ENCODE results near the gene TREML2. TPM values are rescaled to one million over a fixed set of nuclear protein-coding genes. Genes with fewer than 3 reads are reported as not detected.
"Not testable (repeated sequence)": the region's sequence is repeated elsewhere in the genome, so short reads cannot be mapped to it uniquely, and the experiment has no call there.

TREML2 gene
- total RNA-seq, 1 donor from 2014 or later, result not detected

DNA sequence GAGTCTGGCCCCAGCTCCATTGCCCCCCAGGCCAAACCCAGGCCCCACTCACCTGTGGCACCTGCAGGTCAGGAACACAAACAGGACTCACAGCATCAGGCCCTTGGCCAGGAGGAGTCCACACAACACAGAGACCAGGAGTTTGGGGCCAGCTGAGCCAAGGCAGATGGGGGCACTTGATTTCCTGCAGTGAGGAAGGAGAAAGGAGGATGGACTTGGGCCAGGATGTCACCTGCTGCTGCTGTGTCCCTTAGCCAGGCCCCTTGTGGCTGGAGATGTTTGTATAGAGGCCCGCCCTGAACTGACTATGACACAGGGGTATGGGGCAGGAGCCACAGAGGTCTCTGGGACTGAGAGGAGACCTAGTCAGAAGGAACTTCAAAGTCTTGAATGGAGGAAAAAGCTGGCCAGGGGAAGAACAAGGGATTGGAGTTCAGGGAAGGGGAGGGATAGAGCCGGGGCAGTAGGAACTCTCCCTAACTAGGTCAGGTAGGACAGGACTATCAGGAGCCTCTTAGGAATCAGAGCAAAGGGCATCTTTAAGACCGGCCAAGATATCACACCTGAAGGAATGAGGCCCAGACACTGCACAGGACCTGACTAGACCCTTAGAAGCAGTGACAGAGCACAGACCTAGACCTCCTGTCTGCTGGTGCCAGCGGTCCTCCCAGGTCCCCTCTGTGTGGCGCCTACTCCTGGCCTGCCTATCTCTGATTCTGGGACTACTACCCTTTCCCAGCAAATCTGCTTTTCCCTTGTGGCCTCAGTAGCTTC is 8.8 kb upstream of the TREML2 start:
- DNase-seq (no peak), ATAC-seq (no peak)
- intact Hi-C loops (cut with micrococcal nuclease), result no loop called here

DNA sequence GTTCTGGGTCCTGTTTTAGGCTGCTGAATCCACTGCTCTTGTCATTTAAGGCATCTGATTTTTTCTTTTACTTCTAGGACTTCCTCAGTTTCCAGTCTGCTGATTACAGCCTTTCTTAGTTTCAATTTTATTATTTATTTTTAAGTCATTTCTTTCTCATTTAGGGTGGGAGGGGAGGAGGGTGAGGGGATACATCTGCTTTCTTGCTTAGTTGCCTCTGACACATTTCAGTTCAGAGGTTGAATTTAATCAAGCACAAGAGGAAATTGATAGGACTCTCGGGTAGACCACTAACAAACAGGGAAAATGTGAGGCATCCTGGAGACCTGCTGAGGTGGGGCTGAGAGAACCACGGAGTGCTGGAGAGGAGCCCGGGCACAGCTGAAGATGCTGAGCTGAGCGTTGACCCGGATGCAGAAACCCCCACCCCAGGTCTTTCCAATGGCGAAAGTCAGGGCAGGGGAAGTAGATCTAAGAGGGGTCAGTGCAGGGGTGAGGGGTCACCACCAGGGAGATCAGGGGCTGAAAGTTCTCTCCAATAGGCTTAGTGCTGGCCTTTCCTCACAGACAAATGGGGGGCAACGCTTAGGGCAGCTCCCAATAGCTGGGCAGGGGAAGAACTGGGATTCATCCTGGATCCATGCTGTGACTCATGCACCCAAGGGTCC is 7.6 kb upstream of the TREML2 start:
- DNase-seq (no peak), ATAC-seq (no peak)
- intact Hi-C loops (cut with micrococcal nuclease), result no loop called here

DNA sequence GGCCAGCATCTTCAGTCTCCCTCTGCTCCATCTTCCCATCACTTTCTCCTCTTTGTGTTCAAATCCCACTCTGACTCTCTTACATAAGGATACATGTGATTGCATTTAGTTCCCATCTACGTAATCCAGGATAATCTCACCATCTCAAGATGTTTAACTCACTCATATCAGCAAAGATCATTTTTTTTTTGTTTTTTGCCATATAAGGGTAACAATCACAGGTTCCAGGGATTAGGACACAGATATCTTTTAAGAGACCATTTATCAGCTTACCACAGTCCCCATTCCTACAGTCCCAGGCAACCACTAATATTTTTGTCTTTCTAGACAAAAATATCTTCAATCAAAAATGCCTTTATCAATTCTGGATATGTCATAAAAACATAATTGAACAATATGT is 3.2 kb upstream of the TREML2 start:
- DNase-seq (no peak), ATAC-seq (no peak)
- intact Hi-C loops (cut with micrococcal nuclease), result no loop called here

DNA sequence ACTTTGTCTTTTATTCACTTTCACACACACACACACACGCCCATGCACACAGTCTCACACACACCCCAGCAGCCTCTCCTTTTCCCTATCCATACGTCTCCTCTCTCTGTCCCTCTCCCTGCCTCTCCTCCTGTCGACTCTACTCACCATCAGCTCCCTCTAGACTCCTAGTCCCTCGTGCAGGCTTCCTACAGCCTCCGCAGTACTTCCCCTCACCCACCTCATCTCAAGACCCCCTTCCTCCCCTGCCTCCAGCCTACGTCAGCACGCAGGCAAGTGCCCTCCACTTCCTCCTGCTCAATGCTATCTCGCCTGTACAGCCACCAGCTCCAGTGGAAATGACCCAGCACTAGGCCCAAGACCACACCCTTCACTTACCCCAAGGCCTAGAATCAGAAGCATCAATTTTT is 820 bp upstream of the TREML2 start:
- intact Hi-C loops (cut with micrococcal nuclease), result no loop called here
- DNase-seq, result no peak
- no peak for ATAC-seq

DNA sequence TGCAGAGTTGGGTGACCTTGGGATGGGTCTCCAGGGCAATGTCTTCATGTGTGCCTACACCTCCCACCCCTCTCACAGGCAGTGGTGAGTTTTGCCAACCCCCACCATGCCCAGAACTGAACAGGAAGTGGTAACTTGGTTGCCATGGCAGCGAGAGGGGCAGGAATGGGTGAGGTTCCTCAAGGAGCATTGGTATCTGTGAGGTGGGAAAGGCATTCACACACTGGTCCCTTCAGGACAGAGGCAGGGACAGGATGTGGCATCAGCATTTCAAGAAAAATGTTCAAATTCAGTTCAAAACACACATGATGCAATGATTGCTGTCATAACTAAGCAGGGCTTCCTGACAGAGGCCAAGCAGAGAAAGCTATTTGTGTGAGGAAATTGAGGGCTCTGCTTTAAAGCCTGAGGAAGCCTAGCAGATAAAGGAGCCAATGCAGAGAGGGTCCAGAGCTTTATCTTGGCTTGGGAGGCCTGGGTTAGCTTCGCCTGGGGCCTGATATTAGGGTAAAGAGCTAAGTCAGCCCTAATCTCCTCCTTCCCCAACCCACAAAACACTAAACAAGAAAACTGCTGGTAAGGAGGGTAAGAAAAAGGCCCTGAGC is 551 bp downstream of the TREML2 start:
- ATAC-seq (peak; percentile 48), DNase-seq (no peak)
- intact Hi-C loops (cut with micrococcal nuclease), result no loop called here

DNA sequence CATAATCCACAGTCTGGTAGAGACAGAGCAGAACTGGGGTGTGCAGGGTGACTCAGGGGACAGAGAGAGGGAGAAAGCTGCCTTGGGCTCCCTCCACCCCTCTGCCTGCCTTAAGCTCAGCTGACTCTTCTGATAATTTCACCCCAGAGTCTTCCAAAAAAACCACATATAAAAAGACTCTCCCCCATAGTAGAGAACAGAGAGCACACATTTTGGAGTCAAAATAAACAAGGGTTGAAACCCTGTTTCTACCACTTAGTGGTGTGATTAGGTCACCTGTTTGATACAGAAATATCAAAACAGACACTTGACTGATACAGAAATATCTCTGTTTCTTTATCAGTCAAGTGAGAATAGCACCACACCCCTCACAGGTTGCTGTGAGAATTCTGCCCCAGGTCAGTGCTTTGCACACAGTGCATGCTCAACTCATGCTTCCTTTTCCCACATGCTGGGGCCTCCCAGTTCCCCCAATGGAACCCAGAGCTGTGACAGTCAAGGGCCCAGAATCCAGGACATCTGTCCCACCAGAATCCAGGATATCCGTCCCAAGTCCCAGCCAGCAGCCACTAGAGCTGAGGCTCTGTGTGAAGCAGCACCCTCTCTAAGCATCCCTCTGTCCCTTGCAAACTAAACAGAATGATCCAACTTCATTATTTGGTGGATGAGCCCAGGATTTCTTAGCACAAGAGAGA is 1.2 kb downstream of the TREML2 start:
- intact Hi-C loops (cut with micrococcal nuclease), result no loop called here
- ATAC-seq (peak; percentile 22), DNase-seq (no peak)

DNA sequence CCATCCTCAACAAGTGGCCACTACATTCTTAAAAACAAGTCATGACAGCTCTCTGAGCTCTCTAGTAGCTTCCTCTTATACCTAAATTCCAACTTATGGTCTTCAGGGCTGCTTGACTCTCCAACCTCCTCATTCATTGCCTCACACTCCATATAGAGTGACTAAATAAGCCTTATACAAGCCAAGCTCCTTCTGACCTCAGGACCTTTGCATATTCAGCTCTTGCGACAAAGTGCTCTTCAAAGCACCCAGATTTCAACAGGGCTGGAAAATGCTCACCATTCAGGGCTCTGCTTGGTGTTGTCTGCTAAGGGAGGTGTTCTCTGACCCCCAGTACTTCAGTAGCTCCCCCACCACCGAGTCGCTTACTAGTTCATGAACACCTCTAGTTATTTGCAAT is 3.7 kb downstream of the TREML2 start:
- intact Hi-C loops (cut with micrococcal nuclease), result no loop called here
- no peak for DNase-seq

DNA sequence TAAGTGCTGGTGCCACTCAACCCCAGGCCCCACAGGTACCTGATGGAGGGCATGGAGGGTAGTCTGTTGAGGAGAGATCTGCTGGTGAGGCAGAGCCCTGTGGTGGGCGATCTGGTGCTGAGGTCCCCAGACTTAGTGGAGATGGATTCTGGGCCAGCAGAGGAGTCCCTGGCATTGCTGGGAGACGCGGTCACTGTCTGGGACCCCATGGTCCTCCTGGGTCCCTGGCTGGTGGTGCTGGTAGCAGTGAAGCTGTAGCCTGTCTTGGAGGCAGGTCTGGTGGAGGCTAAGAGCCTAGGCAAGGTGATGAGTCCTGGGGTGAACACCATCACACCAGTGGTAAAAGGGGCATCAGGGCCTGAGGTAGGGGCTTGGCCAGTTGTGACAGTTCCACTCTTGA is 6.6 kb downstream of the TREML2 start:
- DNase-seq, result no peak
- intact Hi-C loops (cut with micrococcal nuclease), result no loop called here
- no peak for ATAC-seq

More for the DNA sequence above, 3.7 kb downstream of the TREML2 start:
- ATAC-seq, result no peak

DNA sequence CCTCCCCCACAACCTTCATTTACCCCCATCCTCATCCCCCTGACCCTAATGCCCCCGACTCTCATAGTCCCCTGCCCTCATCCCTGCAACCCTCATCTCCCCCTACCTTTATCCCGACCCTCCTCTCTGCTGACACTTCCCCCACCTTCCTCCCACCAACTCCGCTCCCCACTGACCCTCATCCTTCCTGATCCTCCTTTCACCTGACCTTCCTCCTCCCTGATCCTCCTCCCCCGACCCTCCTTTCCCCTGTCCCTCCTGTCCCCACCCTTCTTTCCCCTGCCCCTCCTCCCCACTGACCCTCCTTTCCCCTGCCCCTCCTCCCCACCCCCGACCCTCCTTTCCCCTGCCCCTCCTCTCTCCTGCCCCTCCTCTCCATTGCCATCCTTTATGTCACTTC is 7.1 kb downstream of the TREML2 start:
- intact Hi-C loops (cut with micrococcal nuclease), result no loop called here
- no peak for ATAC-seq
- no peak for DNase-seq

DNA sequence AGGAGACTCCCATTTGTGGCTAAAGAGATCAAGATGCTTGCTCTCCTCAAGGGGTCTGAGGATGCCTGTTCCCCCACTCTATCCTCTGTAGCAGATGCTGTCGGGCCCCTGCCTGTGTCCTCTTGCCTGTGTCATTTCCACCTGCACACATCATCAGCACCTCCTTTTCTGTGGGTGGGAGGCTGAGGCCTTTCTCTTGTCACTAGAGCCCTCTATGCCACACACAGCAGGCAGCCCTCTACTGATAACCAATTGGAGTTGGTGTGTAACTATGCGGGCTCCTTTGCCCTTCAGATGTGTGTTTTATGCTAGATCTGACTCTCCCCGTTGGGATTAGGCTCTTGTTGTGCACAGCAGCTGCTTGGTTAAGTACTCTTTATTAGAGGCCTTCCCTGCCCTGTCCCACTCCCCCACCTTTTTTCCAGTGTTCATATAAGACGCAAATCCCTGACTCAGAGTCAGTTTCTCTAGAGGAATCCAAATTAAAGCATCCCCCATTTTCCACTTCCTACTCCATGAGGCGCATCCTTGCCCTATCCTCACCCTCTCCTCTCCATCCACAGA is 7.7 kb downstream of the TREML2 start:
- ATAC-seq (no peak), DNase-seq (no peak)
- intact Hi-C loops (cut with micrococcal nuclease), result no loop called here

DNA sequence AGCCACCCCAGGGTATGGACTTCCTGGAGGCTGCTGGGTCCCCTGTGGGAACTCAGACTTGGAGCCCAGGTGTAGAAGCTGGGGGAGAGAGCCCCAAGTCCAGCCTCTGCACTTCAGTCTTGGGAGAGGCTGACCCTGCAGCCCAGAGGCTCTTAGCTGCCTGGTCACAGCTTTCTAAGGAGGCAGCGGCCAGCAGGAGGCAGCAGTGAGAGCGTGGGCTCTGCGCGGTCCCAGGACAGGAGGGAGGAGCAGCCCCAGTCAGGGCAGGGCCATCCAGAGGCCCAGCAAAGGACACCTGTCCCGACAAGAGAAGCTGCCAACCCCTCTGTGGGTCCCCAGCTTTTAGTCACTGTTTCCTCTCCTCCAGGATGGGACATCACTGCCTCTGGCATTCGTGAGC is 9.4 kb downstream of the TREML2 start:
- ATAC-seq (peak; percentile 65), DNase-seq (peak; percentile 68)
- intact Hi-C loops (cut with micrococcal nuclease), result no loop called here

DNA sequence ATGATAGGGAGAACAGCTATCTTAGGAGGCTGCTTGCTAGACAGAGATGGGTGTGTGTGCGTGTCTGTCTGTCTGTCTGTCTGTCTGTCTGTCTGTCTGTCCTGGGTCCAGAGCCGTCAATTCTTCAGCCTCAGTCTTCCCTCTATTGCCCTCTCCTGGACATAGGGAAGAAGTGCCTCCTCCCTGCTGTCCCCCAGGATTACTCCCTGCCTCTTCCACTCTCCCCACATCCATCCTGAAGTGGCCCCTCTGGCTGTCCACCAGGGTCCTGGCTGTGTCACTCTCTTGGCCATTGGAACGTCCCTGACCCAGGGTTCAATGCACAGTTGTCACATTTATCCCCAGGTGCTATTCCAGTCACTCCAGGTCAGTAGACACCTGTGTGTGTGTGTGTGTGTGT is 10.2 kb downstream of the TREML2 start:
- no peak for ATAC-seq
- DNase-seq, result no peak
- intact Hi-C loops (cut with micrococcal nuclease), result no loop called here

DNA sequence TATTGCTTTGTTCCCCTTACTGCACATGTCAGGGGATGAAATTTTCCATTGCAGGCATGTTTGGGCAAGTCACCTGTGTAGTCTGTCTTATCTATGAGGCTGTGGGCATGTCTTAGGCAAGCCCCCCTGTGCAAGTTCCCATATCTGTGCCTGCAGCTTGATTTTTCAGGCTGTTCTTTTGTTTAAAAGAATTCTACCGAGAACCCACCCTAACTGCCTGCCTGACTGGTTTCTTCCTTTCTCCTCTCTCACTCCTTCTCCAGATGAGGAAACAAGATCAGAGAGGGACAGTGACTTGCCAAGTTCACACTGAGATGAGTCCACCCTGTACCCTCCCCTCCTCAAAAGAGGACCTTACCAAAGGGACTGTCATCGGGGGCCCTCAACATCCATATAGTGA is 11.0 kb downstream of the TREML2 start:
- DNase-seq, result no peak
- intact Hi-C loops (cut with micrococcal nuclease), result no loop called here

DNA sequence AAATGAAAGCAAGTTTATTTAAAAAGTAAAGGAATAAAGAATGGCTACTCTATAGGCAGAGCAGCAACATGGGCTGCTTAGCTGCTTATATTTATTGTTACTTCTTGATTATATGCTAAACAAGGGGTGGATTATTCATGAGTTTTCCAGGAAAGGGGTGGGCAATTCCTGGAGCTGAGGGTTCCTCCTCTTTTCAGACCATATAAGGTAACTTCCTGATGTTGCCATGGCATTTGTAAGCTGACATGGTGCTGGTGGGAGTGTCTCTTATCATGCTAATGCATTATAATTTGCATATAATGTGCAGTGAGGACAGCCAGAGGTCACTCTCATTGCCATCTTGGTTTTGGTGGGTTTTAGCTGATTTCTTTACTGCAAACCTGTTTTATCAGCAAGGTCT is 11.9 kb downstream of the TREML2 start:
- ATAC-seq; DNase-seq; intact Hi-C loops (cut with micrococcal nuclease): not testable (repeated sequence)

More for the DNA sequence above, 11.0 kb downstream of the TREML2 start:
- ATAC-seq, result no peak

DNA sequence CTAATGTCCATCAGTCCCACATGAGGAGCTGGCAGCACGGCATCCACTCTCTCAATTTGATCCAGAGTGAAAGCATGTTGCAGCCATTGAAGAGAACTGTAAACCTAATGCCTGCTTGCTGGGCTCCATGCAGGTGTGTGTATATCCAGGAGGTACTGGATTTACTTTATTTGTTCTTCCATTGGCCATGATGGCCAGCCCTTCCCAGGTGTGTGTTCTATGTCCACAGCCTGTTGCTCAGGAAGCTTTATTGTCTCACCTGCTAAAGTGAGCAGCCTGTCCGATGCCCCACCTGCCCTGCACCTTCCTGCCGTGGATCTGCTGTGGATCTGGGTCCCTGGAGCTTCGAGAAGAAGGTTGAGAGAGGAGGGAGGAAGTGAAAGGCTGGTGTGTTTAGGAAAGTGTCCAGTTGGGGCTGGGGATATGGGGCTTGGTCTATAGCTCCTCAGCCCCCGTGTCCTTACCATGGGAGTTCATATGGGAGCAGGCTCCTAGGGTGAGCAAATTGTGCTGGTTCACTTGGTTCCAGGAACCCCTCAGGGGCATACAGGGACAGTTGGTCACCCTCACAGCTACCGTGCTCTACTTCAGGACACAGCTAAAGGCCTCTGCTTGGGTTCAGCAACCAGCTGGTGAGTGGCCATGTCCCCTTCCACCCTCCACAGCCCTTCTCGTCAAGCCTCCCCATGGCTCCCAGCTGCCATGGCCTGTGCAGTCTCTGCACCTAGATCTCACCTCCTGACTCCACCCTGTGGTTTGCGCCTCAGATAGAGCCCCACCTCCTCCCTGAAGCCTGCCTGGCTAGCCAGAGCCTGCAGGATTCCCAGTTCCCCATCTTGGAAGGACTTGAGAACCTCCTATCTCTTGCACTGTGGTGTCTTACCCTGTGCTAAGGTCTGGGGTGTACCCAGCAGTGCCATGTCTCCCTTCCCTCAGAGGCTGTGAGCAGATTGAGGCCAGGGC is 12.7 kb downstream of the TREML2 start:
- ATAC-seq (no peak), DNase-seq (no peak)
- intact Hi-C loops (cut with micrococcal nuclease), result no loop called here

DNA sequence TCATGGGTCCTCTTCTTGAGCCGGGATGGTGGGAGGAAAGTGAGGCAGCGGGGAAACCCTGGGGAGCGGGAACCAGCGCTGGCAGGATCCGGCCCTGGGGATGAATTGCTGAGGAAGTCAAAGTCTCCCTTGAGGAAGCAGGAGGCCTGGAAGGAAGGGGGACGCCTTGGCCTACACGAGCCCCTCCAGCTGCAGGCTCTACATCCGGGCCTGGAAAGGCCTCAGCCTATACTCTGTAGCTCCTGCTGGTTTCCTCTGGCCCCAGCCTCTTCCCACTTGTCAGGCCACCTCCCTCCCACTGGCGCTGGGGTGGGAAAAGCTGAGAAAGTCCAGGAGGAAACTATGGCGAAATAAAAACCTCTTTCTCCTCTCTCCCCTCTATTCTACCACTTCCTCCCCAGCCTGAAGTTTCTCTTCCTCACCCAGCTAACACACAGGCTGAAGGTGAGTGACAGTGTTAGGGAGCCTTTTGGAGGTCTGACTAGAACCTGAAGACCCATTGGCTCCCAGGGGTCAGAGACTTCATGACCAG is 14.9 kb downstream of the TREML2 start:
- intact Hi-C loops (cut with micrococcal nuclease), result no loop called here
- ATAC-seq, result peak; percentile 25
- peak; percentile 35 for DNase-seq

DNA sequence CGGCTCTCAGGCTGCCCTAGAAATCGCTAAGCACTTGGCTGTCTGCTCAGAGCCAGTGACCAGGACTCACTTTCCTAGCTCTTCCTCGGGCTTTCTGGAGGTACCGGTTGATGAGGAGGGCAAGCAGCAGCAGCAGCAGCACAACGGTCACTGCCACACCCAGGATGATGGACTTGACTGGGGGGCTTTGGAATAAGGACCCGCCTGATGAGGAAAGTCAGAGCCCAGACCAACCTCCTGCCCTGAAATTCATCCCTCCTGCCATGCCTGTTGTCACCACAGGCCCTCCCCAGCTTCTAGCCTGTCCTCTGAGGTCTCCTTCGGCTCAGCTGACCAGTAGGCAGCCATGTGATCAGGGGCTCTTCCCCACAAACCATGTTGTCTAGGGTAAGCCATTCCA is 16.2 kb downstream of the TREML2 start:
- intact Hi-C loops (cut with micrococcal nuclease), result no loop called here
- DNase-seq, result no peak
- no peak for ATAC-seq

All from left ventricle myocardium superior (tissue), 1 donor.